ENCODE measurements around the gene MIPEP.
"Not testable (repeated sequence)": the region's sequence is repeated elsewhere in the genome, so short reads cannot be mapped to it uniquely, and the experiment has no call there.

The MIPEP gene

GRCh38 chr13:23766283-23766682 is 122.9 kb downstream of the MIPEP start:
- in situ Hi-C loops (cut with HindIII; ENCODE audit: low pct_ligation_motif_present, low sequenced_read_pairs): no loop called here
- Histone ChIP-seq H3K36me3 (replicated peaks) (no peaks in the 10 kb centered on the region), H3K4me3 (ENCODE audit: low read depth, low read length) (no peak overlapping the region), H3K27ac (no peak overlapping the region), H3K27me3 (replicated peaks) (no peaks in the 10 kb centered on the region)
- TF ChIP-seq, protein P1, sequence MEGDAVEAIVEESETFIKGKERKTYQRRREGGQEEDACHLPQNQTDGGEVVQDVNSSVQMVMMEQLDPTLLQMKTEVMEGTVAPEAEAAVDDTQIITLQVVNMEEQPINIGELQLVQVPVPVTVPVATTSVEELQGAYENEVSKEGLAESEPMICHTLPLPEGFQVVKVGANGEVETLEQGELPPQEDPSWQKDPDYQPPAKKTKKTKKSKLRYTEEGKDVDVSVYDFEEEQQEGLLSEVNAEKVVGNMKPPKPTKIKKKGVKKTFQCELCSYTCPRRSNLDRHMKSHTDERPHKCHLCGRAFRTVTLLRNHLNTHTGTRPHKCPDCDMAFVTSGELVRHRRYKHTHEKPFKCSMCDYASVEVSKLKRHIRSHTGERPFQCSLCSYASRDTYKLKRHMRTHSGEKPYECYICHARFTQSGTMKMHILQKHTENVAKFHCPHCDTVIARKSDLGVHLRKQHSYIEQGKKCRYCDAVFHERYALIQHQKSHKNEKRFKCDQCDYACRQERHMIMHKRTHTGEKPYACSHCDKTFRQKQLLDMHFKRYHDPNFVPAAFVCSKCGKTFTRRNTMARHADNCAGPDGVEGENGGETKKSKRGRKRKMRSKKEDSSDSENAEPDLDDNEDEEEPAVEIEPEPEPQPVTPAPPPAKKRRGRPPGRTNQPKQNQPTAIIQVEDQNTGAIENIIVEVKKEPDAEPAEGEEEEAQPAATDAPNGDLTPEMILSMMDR (IDR thresholded peaks at IDR 0.05; ENCODE audit: low read depth, low read length, missing control alignments): no peak
- DNase-seq: no peak

GRCh38 chr13:23765531-23765930 is 123.7 kb downstream of the MIPEP start:
- TF ChIP-seq, protein P1 (IDR thresholded peaks at IDR 0.05; ENCODE audit: low read depth, low read length, missing control alignments): no peak
- DNase-seq: no peak
- Histone ChIP-seq H3K4me3 (ENCODE audit: low read depth, low read length) (no peak overlapping the region), H3K36me3 (replicated peaks) (no peaks in the 10 kb centered on the region), H3K27ac (no peak overlapping the region), H3K27me3 (replicated peaks) (no peaks in the 10 kb centered on the region)
- in situ Hi-C loops (cut with HindIII; ENCODE audit: low pct_ligation_motif_present, low sequenced_read_pairs): no loop called here

DNA sequence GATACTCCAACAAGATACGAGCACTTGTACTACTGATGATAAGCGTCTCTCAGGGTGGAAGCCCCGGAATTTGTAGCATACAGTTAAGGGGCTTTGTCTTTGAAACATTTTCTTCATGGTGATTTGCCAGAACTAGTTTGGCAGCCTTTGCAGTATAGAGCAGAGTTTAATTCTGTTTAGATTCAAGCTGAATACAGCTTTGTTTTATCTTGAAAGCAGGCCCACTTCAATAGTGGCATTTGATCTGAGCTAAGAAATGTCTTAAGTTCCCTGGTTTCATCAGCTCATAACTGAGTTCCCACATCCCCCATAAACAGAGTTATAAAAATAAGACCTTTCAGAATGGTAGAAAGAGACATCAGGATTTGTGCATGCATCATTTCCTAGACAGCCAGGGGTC is 125.9 kb downstream of the MIPEP start:
- in situ Hi-C loops (cut with HindIII; ENCODE audit: low pct_ligation_motif_present, low sequenced_read_pairs): no loop called here
- TF ChIP-seq, protein P1 (IDR thresholded peaks at IDR 0.05; ENCODE audit: low read depth, low read length, missing control alignments): no peak
- H3K4me3 ChIP-seq (ENCODE audit: low read depth, low read length): no peak overlapping the region
- no peak overlapping the region for H3K27ac ChIP-seq
- DNase-seq: no peak
- H3K36me3 ChIP-seq (replicated peaks): no peaks in the 10 kb centered on the region
- H3K27me3 ChIP-seq (replicated peaks): no peaks in the 10 kb centered on the region

GRCh38 chr13:23761760-23762159 is 127.4 kb downstream of the MIPEP start:
- H3K27ac ChIP-seq; H3K4me3 ChIP-seq (ENCODE audit: low read depth, low read length); in situ Hi-C loops (cut with HindIII; ENCODE audit: low pct_ligation_motif_present, low sequenced_read_pairs): not testable (repeated sequence)

GRCh38 chr13:23760000-23760399 is 129.2 kb downstream of the MIPEP start:
- H3K36me3 ChIP-seq (replicated peaks): no peaks in the 10 kb centered on the region
- in situ Hi-C loops (cut with HindIII; ENCODE audit: low pct_ligation_motif_present, low sequenced_read_pairs): no loop called here
- no peak overlapping the region for H3K27ac ChIP-seq
- no peak for DNase-seq
- no peak overlapping the region for H3K4me3 ChIP-seq (ENCODE audit: low read depth, low read length)
- H3K27me3 ChIP-seq (replicated peaks): no peaks in the 10 kb centered on the region
- TF ChIP-seq, protein P1 (IDR thresholded peaks at IDR 0.05; ENCODE audit: low read depth, low read length, missing control alignments): no peak

More at GRCh38 chr13:23761760-23762159, 127.4 kb downstream of the MIPEP start:
- DNase-seq; H3K36me3 ChIP-seq (replicated peaks); H3K27me3 ChIP-seq (replicated peaks): not testable (repeated sequence)

- no peaks in the 10 kb centered on the region for H3K36me3 ChIP-seq (replicated peaks)
- no peak overlapping the region for H3K4me3 ChIP-seq (ENCODE audit: low read depth, low read length)
- no peak for DNase-seq
- no peaks in the 10 kb centered on the region for H3K27me3 ChIP-seq (replicated peaks)
- H3K27ac ChIP-seq: no peak overlapping the region
- TF ChIP-seq, protein P1 (IDR thresholded peaks at IDR 0.05; ENCODE audit: low read depth, low read length, missing control alignments): no peak
- in situ Hi-C loops (cut with HindIII; ENCODE audit: low pct_ligation_motif_present, low sequenced_read_pairs): no loop called here
These were observed 130.2 kb downstream of the MIPEP start for GRCh38 chr13:23758798-23759527.

All from brain microvascular endothelial cell (primary cell).